Astrocyte (in vitro differentiated cells and primary cell): ENCODE measurements around the gene IFI44.

ENCODE experiments used
- EZH2 ChIP-seq: IDR thresholded peaks from 2 replicates; pipeline ENCODE4 v1.6.1; 2012; ENCODE audit warnings: mild to moderate bottlenecking, low read length, inconsistent platforms; ENCODE audit not compliant: insufficient read depth
- TF ChIP-seq, protein P1 (sequence below): IDR thresholded peaks from 2 replicates; pipeline ENCODE4 v1.5.1; 2011; ENCODE audit warnings: low read depth, mild to moderate bottlenecking, inconsistent platforms, low read length, moderate library complexity; ENCODE audit not compliant: insufficient read depth

DNA sequence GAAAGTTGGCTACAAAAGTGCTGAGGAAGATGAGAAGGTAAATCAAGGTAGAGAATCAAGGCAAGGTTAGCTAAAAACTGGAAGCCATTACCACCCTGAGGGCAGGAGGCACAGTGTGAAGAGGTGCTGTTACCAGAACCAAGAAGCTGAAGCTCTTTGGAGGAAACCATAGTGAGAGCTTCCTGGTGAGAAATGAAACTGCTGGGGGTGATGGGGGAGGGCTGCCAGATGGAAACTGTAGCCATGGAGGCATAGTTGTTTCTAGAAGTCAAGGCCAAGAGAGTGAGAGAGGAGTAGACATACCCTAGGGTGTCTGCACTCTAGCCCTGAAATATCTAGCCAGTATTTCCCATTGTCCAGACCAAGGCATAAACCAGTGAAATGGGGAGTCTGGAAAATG is 28.7 kb downstream of the IFI44 start:
- no peak for TF ChIP-seq EZH2
- TF ChIP-seq, protein P1, sequence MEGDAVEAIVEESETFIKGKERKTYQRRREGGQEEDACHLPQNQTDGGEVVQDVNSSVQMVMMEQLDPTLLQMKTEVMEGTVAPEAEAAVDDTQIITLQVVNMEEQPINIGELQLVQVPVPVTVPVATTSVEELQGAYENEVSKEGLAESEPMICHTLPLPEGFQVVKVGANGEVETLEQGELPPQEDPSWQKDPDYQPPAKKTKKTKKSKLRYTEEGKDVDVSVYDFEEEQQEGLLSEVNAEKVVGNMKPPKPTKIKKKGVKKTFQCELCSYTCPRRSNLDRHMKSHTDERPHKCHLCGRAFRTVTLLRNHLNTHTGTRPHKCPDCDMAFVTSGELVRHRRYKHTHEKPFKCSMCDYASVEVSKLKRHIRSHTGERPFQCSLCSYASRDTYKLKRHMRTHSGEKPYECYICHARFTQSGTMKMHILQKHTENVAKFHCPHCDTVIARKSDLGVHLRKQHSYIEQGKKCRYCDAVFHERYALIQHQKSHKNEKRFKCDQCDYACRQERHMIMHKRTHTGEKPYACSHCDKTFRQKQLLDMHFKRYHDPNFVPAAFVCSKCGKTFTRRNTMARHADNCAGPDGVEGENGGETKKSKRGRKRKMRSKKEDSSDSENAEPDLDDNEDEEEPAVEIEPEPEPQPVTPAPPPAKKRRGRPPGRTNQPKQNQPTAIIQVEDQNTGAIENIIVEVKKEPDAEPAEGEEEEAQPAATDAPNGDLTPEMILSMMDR, result no peak
